Endothelial cell of umbilical vein (primary cell): ENCODE results near the gene UBE3D. TPM values are rescaled to one million over a fixed set of nuclear protein-coding genes. Genes with fewer than 3 reads are reported as not detected.

Source experiments
- BruUV-seq: library from RNA; stranded (reverse); fragments of 400-500 nt; replicated peaks from 2 replicates; lab custom pipeline; 2021; lab: Mats Ljungman, UMichigan
- CTCF ChIA-PET: fragments of 300-600, 350-600 bp; sonication (Branson Sonifier 250); formaldehyde crosslinking; loops from one replicate; lab custom pipeline; 2021; ENCODE audit warnings: antibody characterized with exemption, inconsistent platforms; lab: Charles Lee
- POLR2A ChIA-PET: fragments of 300-600, 350-600 bp; sonication (Branson Sonifier 250); formaldehyde crosslinking; loops from one replicate; lab custom pipeline; 2021; ENCODE audit warnings: antibody characterized with exemption, inconsistent platforms; lab: Charles Lee
- DNase-seq: peaks from one replicate; pipeline ENCODE4 v3.0.0-alpha.2; 2011; ENCODE audit warnings: low read depth, low spot score
- FAIRE-seq: peaks from 2 replicates; lab custom pipeline; 2011; peaks lifted over from hg19 to GRCh38; lab: Jason Lieb, UNC
- H2AFZ ChIP-seq: 2 replicates; pipeline ENCODE4 v1.6.0; 2012; ENCODE audit warnings: low read depth, low read length, control low read depth, inconsistent platforms
- H3K27ac ChIP-seq: 2 replicates; pipeline ENCODE4 v1.5.1; 2011; ENCODE audit warnings: low read depth, mild to moderate bottlenecking, control low read depth, low read length, moderate library complexity; ENCODE audit not compliant: insufficient read depth
- H3K27me3 ChIP-seq, 2 experiments: 2 replicates each; pipeline versions ENCODE4 v1.6.0 to v1.6.1; 2011; ENCODE audit warnings: low read length in 2 of 2, mixed read lengths in 1 of 2; ENCODE audit not compliant: control insufficient read depth in 2 of 2, insufficient read depth in 2 of 2
- H3K36me3 ChIP-seq, 2 experiments: 2 replicates in 1 of 2; 3 replicates in 1 of 2; pipeline ENCODE4 v1.5.1; 2011; ENCODE audit warnings: low read length in 2 of 2, mild to moderate bottlenecking in 1 of 2, moderate library complexity in 1 of 2; ENCODE audit not compliant: control insufficient read depth in 2 of 2, insufficient read depth in 2 of 2; ENCODE audit errors: extremely low read depth in 1 of 2
- H3K4me1 ChIP-seq: 3 replicates; pipeline ENCODE4 v1.5.1; 2011; ENCODE audit warnings: mild to moderate bottlenecking, low read length; ENCODE audit not compliant: control insufficient read depth, insufficient read depth; ENCODE audit errors: extremely low read depth
- H3K4me2 ChIP-seq: 2 replicates; pipeline ENCODE4 v1.6.1; 2011; ENCODE audit warnings: low read length, control low read depth, mixed read lengths; ENCODE audit not compliant: insufficient read depth
- H3K4me3 ChIP-seq, 3 experiments: fragments of 200-600 bp in 1 of 3; sonication (generic), shearing (Covaris generic) in 1 of 3; replicated peaks in 1 of 3; 2 replicates each; pipeline ENCODE4 v1.5.1; 2011 to 2016; ENCODE audit warnings: control low read depth in 3 of 3, low read length in 3 of 3, mild to moderate bottlenecking in 2 of 3, inconsistent platforms in 1 of 3, low read depth in 1 of 3, moderate library complexity in 1 of 3; ENCODE audit not compliant: insufficient read depth in 1 of 3
- H3K79me2 ChIP-seq: 2 replicates; pipeline ENCODE4 v1.6.0; 2012; ENCODE audit warnings: low read length, inconsistent platforms; ENCODE audit not compliant: control insufficient read depth, insufficient read depth
- H3K9ac ChIP-seq: replicated peaks from 2 replicates; pipeline ENCODE3; 2011; ENCODE audit warnings: low read length, control low read depth; ENCODE audit not compliant: insufficient read depth; ENCODE audit errors: extremely low read depth
- H3K9me1 ChIP-seq: replicated peaks from 3 replicates; pipeline ENCODE4 v1.6.0; 2011; ENCODE audit warnings: mild to moderate bottlenecking, low read length; ENCODE audit not compliant: control insufficient read depth, insufficient read depth; ENCODE audit errors: extremely low read depth
- H3K9me3 ChIP-seq: replicated peaks from 2 replicates; pipeline ENCODE4 v1.5.1; 2012; ENCODE audit warnings: low read length, inconsistent platforms; ENCODE audit not compliant: control insufficient read depth, insufficient read depth
- H4K20me1 ChIP-seq: replicated peaks from 2 replicates; pipeline ENCODE3; 2011; ENCODE audit warnings: mild to moderate bottlenecking, low read length; ENCODE audit not compliant: control insufficient read depth, insufficient read depth; ENCODE audit errors: extremely low read depth
- CTCF ChIP-seq, 2 donors: IDR thresholded peaks; 1 replicate in 1 of 2; 2 replicates in 1 of 2; pipeline ENCODE4 v1.5.1; 2011; ENCODE audit warnings: low read length in 2 of 2, mild to moderate bottlenecking in 2 of 2, moderate library complexity in 2 of 2, control low read depth in 1 of 2, inconsistent platforms in 1 of 2, low read depth in 1 of 2; ENCODE audit not compliant: insufficient read depth in 1 of 2; ENCODE audit errors: extremely low read depth in 1 of 2
- EZH2 ChIP-seq: IDR thresholded peaks from 2 replicates; pipeline ENCODE4 v1.6.1; 2012; ENCODE audit warnings: borderline replicate concordance, low read depth, mild to moderate bottlenecking, moderate library complexity, low read length, inconsistent platforms; ENCODE audit not compliant: severe bottlenecking
- FOS ChIP-seq: IDR thresholded peaks from 2 replicates; pipeline ENCODE4 v1.6.1; 2011; ENCODE audit warnings: mild to moderate bottlenecking, low read length, moderate library complexity, borderline replicate concordance; ENCODE audit not compliant: insufficient read depth
- GATA2 ChIP-seq: IDR thresholded peaks from 2 replicates; pipeline ENCODE4 v1.7.0; 2011; ENCODE audit warnings: low read depth, mild to moderate bottlenecking, moderate library complexity, mixed read lengths, low read length; ENCODE audit not compliant: insufficient read length, insufficient read depth
- JUN ChIP-seq: IDR thresholded peaks from 2 replicates; pipeline ENCODE4 v1.6.1; 2011; ENCODE audit warnings: borderline replicate concordance, low read depth; ENCODE audit not compliant: insufficient read length, insufficient read depth
- MAX ChIP-seq: IDR thresholded peaks from 2 replicates; pipeline ENCODE4 v1.6.1; 2011; ENCODE audit not compliant: insufficient read depth, insufficient read length
- MYC ChIP-seq: IDR thresholded peaks from one replicate; pipeline ENCODE4 v1.6.1; 2011; ENCODE audit warnings: mild to moderate bottlenecking, low read depth, low read length
- POLR2A ChIP-seq: IDR thresholded peaks from 2 replicates; pipeline ENCODE4 v1.6.1; 2012; ENCODE audit warnings: low read depth, mild to moderate bottlenecking, control low read depth, low read length
- POLR2AphosphoS5 ChIP-seq: IDR thresholded peaks from 2 replicates; pipeline ENCODE4 v1.6.1; 2012; ENCODE audit warnings: low read depth, mild to moderate bottlenecking, control low read depth, low read length, moderate library complexity; ENCODE audit not compliant: insufficient read depth
- dilution Hi-C: fragments of 300-500 bp; cut with MboI; formaldehyde crosslinking; loops from one replicate; pipeline ENCODE4 v1.15.0; 2019; ENCODE audit warnings: low sequenced_read_pairs; ENCODE audit not compliant: extremely low pct_ligation_motif_present
- intact Hi-C: fragments of 100-400 bp; cut with micrococcal nuclease; formaldehyde crosslinking; loops from one replicate; pipeline ENCODE4 v1.10.0; 2022
- polyA plus RNA-seq, 4 experiments: library from polyadenylated mRNA; depleted of rRNA in 3 of 4; stranded (reverse) in 3 of 4; unstranded in 1 of 4; fragments of >200 nt; gene quantifications; 2 replicates each; pipeline versions ENCODE4 v1.2.1 to v1.2.3, GENCODE V29; 2011 to 2012; ENCODE audit warnings: missing spikeins in 1 of 4
- total RNA-seq: library from RNA; stranded (reverse); gene quantifications from 2 replicates; pipeline ENCODE4 v1.2.3, GENCODE V29; 2021

UBE3D gene
- total and polyA plus RNA-seq, 2 donors (not counting 3 experiments of a cell fraction or from before 2014, with no cell fraction given) = 1.9 to 6.2 TPM

GRCh38 chr6:82955841-82956240 lies 109.8 kb downstream of the UBE3D start:
- no peak for FAIRE-seq
- no peaks in the 10 kb centered on the region for H3K9me1 ChIP-seq
- H3K79me2 ChIP-seq = no peaks in the 10 kb centered on the region
- no TSS peak for BruUV-seq
- H3K4me1 ChIP-seq = no peaks in the 10 kb centered on the region
- no peak overlapping the region for H2AFZ ChIP-seq
- H3K4me3 ChIP-seq = no peak overlapping the region
- intact Hi-C loops = no loop called here
- dilution Hi-C loops = no loop called here
- no peaks in the 10 kb centered on the region for H4K20me1 ChIP-seq
- no peaks in the 10 kb centered on the region for H3K9me3 ChIP-seq
- no peak overlapping the region for H3K27ac ChIP-seq
- TF ChIP-seq EZH2 = no peak
- no peak for TF ChIP-seq FOS
- no peak for TF ChIP-seq MYC
- no peak for TF ChIP-seq POLR2A
- no peak for TF ChIP-seq JUN
- no peak for TF ChIP-seq POLR2AphosphoS5
- TF ChIP-seq GATA2 = no peak
- TF ChIP-seq MAX = no peak
- TF ChIP-seq CTCF (IDR thresholded peaks at IDR 0.05; ENCODE audit: extremely low read depth in 1 of 2, insufficient read depth in 1 of 2, low read depth in 1 of 2, low read length in 2 of 2) = no peak
- no peaks in the 10 kb centered on the region for H3K27me3 ChIP-seq
- no peak overlapping the region for H3K4me2 ChIP-seq
- H3K9ac ChIP-seq = no peak overlapping the region
- POLR2A ChIA-PET = no interaction called here
- H3K36me3 ChIP-seq = peaks cover 0 to 2% of the 10 kb centered on the region in 2 experiments
- CTCF ChIA-PET = no interaction called here
- DNase-seq = no peak
